ENCODE results near the gene MAP3K6. TPM values are rescaled to one million over a fixed set of nuclear protein-coding genes. Genes with fewer than 3 reads are reported as not detected.

MAP3K6 gene
- total RNA-seq, 2 donors from 2014 or later, result 21.7 to 41.0 TPM

- intact Hi-C loops (cut with DNase I), result no loop called here
- H3K36me3 ChIP-seq, result no peaks in the 10 kb centered on the region
- DNase-seq, result no peak
- no peaks in the 10 kb centered on the region for H3K9me3 ChIP-seq
- peaks cover 12% of the 10 kb centered on the region for H3K4me1 ChIP-seq
- no peak for TF ChIP-seq CTCF (IDR thresholded peaks at IDR 0.05)
- H3K27me3 ChIP-seq, result no peaks in the 10 kb centered on the region
- H3K9ac ChIP-seq (ENCODE audit: low read depth in 2 of 2, low read length in 2 of 2), result no peak overlapping the region
- H3K4me3 ChIP-seq, result no peak overlapping the region
- H3K27ac ChIP-seq, result no peak overlapping the region
These were observed 5.2 kb downstream of the MAP3K6 start for GRCh38 chr1:27361553-27361952.

- peaks cover 13% of the 10 kb centered on the region for H3K4me1 ChIP-seq
- no peak overlapping the region for H3K9ac ChIP-seq (ENCODE audit: low read depth in 2 of 2, low read length in 2 of 2)
- DNase-seq, result no peak
- intact Hi-C loops (cut with DNase I), result no loop called here
- H3K4me3 ChIP-seq, result no peak overlapping the region
- no peaks in the 10 kb centered on the region for H3K27me3 ChIP-seq
- no peaks in the 10 kb centered on the region for H3K36me3 ChIP-seq
- H3K9me3 ChIP-seq, result no peaks in the 10 kb centered on the region
- TF ChIP-seq CTCF (IDR thresholded peaks at IDR 0.05), result no peak
- no peak overlapping the region for H3K27ac ChIP-seq
These were observed 5.7 kb downstream of the MAP3K6 start for GRCh38 chr1:27361044-27361402.

- DNase-seq, result peak; percentile 44
- Histone ChIP-seq H3K4me3 (peak overlapping the region; percentile 14), H3K27ac (no peak overlapping the region), H3K9ac (ENCODE audit: low read depth in 2 of 2, low read length in 2 of 2) (peak overlapping the region; percentile 16 to 31), H3K4me1 (peaks cover 13% of the 10 kb centered on the region), H3K9me3 (no peaks in the 10 kb centered on the region), H3K27me3 (no peaks in the 10 kb centered on the region), H3K36me3 (no peaks in the 10 kb centered on the region)
- no peak for TF ChIP-seq CTCF (IDR thresholded peaks at IDR 0.05)
- intact Hi-C loops (cut with DNase I), result no loop called here
These were observed 6.4 kb downstream of the MAP3K6 start for GRCh38 chr1:27360159-27361043.

- intact Hi-C loops (cut with DNase I), result no loop called here
- Histone ChIP-seq H3K36me3 (no peaks in the 10 kb centered on the region), H3K4me3 (no peak overlapping the region), H3K9ac (ENCODE audit: low read depth in 2 of 2, low read length in 2 of 2) (peak overlapping the region in 1 of 2 donors; percentile 31), H3K27me3 (no peaks in the 10 kb centered on the region), H3K4me1 (peaks cover 13% of the 10 kb centered on the region), H3K9me3 (no peaks in the 10 kb centered on the region), H3K27ac (no peak overlapping the region)
- TF ChIP-seq CTCF (IDR thresholded peaks at IDR 0.05), result no peak
- no peak for DNase-seq
These were observed 7.0 kb downstream of the MAP3K6 start for GRCh38 chr1:27359822-27360158.

GRCh38 chr1:27358928-27359313 is 7.8 kb downstream of the MAP3K6 start:
- Histone ChIP-seq H3K4me1 (peaks cover 13% of the 10 kb centered on the region), H3K9me3 (no peaks in the 10 kb centered on the region), H3K4me3 (no peak overlapping the region), H3K27me3 (no peaks in the 10 kb centered on the region), H3K27ac (no peak overlapping the region), H3K9ac (ENCODE audit: low read depth in 2 of 2, low read length in 2 of 2) (no peak overlapping the region), H3K36me3 (no peaks in the 10 kb centered on the region)
- no peak for TF ChIP-seq CTCF (IDR thresholded peaks at IDR 0.05)
- DNase-seq, result no peak
- intact Hi-C loops (cut with DNase I), result no loop called here
